Liver (tissue), 3 donors: ENCODE measurements around the gene SOCS3.

ENCODE experiments used
- CTCF ChIP-seq: fragments of 150-350 bp; IDR thresholded peaks from 2 replicates; pipeline ENCODE4 v1.5.1; 2017; ENCODE audit warnings: improper control_type of control experiment, low read depth, low read length; ENCODE audit not compliant: missing input control
- EGR1 ChIP-seq, 2 donors: IDR thresholded peaks; 2 replicates each; pipeline ENCODE4 v1.6.1; 2016 to 2018; ENCODE audit warnings: antibody characterized with exemption in 2 of 2, low read depth in 2 of 2
- FOXA1 ChIP-seq: IDR thresholded peaks from 2 replicates; pipeline ENCODE4 v1.6.1; 2016; ENCODE audit warnings: antibody characterized with exemption
- RAD21 ChIP-seq, 2 donors: IDR thresholded peaks; 2 replicates each; pipeline ENCODE4 v1.6.1; 2016; ENCODE audit warnings: antibody characterized with exemption in 2 of 2, mild to moderate bottlenecking in 2 of 2
- REST ChIP-seq: IDR thresholded peaks from 2 replicates; pipeline ENCODE4 v1.6.1; 2016; ENCODE audit warnings: antibody characterized with exemption, mild to moderate bottlenecking
- donor health status: healthy.
- donor health status: healthy.

- TF ChIP-seq CTCF (no peak), REST (no peak), EGR1 (IDR thresholded peaks at IDR 0.05; ENCODE audit: low read depth in 2 of 2) (no peak), FOXA1 (no peak), RAD21 (IDR thresholded peaks at IDR 0.05) (no peak)
Observed at GRCh38 chr17:78409191-78409928, 49.5 kb upstream of the SOCS3 start.
